Adrenal gland (tissue), 5 donors: Measurements from ENCODE around the gene FXYD2.

ENCODE experiments used
- POLR2A ChIP-seq, 2 donors: fragments of 450-650 bp; IDR thresholded peaks; one replicate each; pipeline ENCODE4 v1.6.1; 2017; ENCODE audit warnings: antibody characterized with exemption in 2 of 2, mild to moderate bottlenecking in 2 of 2, moderate library complexity in 1 of 2
- TF ChIP-seq, protein P1 (sequence below), 6 experiments: fragments of 450-650 bp in 4 of 6; fragments of 200-600 bp in 2 of 6; sonication (generic) in 1 of 6; IDR thresholded peaks; 1 replicate in 5 of 6; 2 replicates in 1 of 6; pipeline versions ENCODE4 v1.5.1 to v1.8.0; 2016 to 2021; ENCODE audit warnings: antibody characterized with exemption in 6 of 6, mild to moderate bottlenecking in 2 of 6, moderate library complexity in 1 of 6
- donor health status: DM: no; HTN: no; CAD: no.

GRCh38 chr11:117863383-117863782 lies 38.8 kb upstream of the FXYD2 start:
- TF ChIP-seq, protein P1, sequence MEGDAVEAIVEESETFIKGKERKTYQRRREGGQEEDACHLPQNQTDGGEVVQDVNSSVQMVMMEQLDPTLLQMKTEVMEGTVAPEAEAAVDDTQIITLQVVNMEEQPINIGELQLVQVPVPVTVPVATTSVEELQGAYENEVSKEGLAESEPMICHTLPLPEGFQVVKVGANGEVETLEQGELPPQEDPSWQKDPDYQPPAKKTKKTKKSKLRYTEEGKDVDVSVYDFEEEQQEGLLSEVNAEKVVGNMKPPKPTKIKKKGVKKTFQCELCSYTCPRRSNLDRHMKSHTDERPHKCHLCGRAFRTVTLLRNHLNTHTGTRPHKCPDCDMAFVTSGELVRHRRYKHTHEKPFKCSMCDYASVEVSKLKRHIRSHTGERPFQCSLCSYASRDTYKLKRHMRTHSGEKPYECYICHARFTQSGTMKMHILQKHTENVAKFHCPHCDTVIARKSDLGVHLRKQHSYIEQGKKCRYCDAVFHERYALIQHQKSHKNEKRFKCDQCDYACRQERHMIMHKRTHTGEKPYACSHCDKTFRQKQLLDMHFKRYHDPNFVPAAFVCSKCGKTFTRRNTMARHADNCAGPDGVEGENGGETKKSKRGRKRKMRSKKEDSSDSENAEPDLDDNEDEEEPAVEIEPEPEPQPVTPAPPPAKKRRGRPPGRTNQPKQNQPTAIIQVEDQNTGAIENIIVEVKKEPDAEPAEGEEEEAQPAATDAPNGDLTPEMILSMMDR (IDR thresholded peaks at IDR 0.05), result no peak
- no peak for TF ChIP-seq POLR2A (IDR thresholded peaks at IDR 0.05)
